ENCODE data around the gene KCNK6.
A peak's percentile ranks its signal among the peaks of the same experiment; 100 is the strongest.

The KCNK6 gene

GRCh38 chr19:38298821-38299680 lies 20.6 kb upstream of the KCNK6 start:
- DNase-seq = no peak

DNA sequence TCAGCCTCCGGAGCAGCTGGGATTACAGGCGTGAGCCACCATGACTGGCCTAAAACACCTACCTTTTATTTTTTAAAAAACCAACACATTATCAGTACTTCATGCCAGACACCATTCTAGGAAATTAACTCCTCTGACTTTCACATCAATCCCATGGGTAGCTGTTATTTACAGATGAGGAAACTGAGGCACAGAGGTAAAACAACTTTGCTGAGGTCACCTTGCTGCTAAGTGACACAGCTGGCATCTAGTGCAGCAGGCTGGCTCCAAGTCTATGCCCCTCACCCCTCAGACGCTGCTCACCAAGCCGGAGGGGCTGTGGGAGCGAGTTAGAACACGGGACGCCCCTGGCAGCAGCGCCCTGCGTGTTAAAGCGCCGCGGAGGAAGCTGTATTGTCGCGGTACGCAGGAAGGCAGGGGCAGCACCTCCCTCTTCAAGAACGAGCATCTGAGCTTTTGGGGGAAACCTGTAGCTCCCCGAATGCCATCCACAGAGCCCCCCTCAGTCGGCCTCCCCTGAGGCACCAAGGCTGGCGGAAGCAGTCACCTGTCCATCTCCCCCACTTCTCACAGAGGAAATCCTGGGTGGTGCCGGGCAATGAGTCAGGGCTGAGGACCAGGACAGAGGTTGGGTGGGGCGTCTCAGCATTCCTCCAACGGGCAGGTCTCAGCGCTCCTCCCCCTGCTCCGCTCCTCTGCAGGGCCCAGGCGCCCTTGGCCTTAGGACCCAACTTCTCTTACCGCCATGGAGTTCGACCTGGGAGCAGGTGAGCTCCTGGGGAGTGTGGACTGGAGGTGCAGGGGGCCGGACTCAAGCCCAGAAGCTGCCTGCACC lies 15.9 kb upstream of the KCNK6 start, which contains the start of gene C19orf33:
Gene C19orf33, plus strand, starts transcription at position 735 of the 835 bp plus-strand sequence. Its CDS starts 11 bp downstream, at position 746.
- DNase-seq = no peak

GRCh38 chr19:38304352-38304865 lies 15.2 kb upstream of the KCNK6 start:
- no peak for DNase-seq

DNA sequence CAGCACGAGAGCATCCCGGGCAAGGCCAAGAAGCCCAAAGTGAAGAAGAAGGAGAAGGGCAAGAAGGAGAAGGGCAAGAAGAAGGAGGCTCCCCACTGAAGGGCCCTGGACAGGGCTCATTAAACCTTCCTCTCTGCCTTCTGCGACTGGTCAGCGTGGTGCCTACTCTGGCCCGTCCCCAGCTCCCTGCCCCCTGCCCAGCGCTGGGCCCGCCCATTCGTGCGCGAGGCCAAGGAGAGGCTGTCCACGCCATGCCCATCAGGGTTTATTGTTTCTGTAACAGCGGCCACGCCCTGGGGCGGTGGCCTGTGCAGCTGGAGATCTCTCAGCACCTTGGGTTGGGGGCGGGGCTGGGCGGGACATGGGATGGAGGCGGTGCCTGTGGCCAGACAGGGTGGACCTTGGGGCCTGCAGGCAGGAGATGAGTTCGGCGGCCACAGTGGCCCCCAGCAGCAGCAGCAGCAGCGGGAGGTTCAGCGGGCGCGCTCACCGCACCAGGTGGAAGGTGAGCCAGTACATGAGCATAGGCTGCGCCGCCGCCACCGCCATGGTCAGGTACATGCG lies 14.7 kb upstream of the KCNK6 start:
- DNase-seq = no peak

DNA sequence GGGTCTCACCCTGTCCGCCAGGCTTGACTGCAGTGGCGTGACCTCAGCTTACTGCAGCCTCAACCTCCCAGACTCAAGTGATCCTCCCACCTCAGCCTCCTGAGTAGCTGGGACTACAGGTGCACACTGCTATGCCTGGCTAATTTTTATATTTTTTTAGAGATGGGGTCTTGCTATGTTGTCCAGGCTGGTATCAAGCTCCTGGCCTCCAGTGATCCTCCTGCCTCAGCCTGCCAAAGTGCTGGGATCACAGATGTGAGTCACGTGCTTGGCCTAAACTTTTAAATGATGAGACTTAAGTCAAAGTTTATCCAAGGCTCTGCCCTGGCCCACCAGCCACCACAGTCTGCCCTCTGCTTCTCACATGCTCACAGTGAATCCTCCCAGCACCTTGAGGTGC lies 13.4 kb upstream of the KCNK6 start:
- no peak for DNase-seq

GRCh38 chr19:38307076-38307475 lies 12.6 kb upstream of the KCNK6 start:
- DNase-seq = no peak

GRCh38 chr19:38307597-38307996 lies 12.0 kb upstream of the KCNK6 start:
- DNase-seq = no peak

- DNase-seq = no peak
Measured at GRCh38 chr19:38308006-38308766, 11.5 kb upstream of the KCNK6 start.

DNA sequence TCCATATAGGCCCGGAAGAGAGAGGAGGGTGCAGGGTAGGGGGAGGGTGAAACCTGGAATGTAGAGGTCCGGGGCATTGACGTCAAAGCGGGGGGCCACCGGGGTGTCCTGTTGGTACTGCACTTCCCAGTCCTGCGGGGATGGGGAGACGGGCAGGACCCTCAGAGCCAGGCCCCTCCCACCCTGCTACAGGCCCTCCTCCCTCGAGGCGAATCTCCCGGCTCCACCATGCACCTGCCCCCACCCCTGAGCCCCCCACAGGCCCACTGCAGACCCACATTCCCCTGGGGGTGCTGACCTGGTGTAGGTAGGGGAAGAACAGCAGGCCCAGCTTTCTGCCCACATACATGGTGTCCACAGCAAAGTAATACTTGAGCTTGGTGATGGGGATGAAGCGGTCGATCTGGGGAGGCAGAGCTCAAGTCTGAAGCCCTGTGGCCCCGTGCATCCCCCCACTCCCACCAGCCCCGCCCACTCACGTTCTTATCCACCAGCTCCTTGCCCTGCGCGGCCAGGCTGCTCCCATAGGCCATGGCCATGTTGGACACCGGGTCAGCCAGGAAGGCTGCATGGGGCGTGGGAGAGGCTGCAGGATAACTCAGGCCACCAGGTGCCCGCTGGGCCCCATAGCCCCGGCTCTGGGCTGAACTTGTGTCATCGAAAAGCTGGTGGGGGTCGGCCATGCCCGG lies 10.6 kb upstream of the KCNK6 start:
- DNase-seq = no peak

DNA sequence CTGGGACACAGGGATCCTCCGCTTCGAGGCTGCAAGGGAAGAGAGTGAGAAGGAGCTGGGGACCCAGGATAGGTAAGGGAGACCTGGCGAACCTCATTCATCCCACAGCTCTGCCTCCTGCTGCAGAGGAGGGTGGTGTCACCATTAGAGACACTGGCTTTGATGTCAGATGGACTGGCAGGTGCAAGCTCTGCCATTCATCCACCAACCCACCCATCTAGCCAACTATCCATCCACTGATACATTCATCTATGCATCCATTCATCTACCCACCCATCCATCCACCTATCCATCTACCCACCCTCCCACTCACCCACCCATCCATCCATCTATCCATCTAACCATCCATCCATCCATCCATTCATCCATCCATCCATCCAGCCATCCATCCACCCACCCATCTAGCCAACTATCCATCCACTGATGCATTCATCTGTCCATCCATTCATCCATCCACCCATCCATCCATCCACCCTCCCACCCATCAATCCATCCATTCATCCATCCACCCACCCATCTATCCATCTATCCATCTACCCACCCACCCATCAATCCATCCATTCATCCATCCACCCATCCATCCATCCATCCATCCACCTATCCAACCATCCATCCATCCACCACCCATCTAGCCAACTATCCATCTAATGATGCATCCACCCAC lies 9.9 kb upstream of the KCNK6 start:
- DNase-seq = no peak

GRCh38 chr19:38310279-38310670 lies 9.4 kb upstream of the KCNK6 start:
- no peak for DNase-seq

GRCh38 chr19:38310986-38311385 lies 8.7 kb upstream of the KCNK6 start:
- DNase-seq = no peak

DNA sequence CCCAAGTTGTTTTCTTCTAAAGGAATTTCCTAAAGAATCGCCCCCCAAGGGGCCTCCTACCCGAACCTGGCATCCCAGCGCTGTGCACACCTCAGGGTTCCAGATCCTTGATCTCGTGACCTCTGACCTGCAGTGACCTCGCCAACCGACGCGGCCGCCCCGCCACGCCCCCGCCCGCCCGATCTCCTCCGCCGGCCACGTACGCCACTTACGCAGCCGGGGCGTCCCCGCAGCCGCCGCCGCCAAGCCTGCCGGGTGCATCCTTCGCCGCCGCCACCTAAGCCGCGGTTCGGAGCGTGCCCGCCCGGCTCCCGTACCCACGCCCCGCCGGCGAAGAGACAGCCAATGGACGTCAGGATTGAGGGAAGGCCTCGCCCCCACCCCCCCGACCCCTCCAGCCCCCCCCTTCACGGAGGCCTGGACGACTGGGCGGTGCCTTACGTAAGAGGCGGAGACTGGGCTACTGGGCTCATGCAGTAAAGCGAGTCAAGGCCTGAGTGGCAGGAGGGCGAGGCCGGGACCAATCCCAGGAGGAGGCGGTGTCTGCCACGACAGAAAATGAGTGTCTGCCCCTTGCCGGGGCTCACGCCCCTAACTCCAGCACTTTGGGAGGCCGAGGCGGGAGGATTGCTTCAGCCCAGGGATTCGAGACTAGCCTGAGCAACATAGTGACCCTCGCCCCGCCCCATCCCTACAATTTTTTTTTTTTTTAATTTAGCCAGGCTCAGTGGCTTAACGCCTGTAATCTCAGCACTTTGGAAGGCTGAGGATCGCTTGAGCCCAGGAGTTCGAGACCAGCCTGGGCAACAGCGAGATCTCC lies 3.8 kb upstream of the KCNK6 start, which contains the start of gene YIF1B:
Gene YIF1B, minus strand, starts transcription at position 291 of the 820 bp plus-strand sequence. Its CDS starts 30 bp downstream, at position 261.
- peak; percentile 92 to 93 for DNase-seq

DNA sequence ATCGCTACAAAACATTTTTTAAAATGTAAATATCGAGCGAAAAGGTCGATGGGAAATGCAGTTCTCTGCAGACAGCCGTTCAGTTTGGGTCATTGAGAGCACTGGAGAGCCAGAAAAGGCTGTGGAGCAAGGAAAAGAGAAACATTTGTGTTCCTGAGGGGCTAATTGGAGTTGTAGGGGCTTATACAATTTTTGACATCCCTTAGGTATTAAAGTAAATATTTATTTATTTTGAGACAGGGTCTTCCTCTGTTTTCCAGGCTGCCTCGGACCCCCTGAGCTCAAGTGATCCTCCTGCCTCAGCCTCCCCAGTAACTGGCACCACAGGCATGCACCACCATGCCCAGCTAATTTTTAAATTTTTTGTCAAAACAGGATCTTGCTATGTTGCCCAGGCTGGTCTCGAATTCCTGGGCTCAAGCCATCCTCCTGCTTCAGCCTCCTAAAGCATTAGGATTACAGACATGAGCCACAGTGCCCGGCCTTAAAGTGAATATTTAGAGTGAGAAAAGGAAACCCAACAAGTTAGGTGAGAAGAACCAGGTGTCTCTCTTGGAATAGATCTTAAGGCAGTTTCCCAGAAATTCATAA lies 3.1 kb upstream of the KCNK6 start:
- DNase-seq = no peak

- DNase-seq = peak; percentile 6 to 12
Measured at GRCh38 chr19:38317104-38317612, 2.5 kb upstream of the KCNK6 start.

GRCh38 chr19:38318660-38319059 lies 985 bp upstream of the KCNK6 start:
- no peak for DNase-seq

DNA sequence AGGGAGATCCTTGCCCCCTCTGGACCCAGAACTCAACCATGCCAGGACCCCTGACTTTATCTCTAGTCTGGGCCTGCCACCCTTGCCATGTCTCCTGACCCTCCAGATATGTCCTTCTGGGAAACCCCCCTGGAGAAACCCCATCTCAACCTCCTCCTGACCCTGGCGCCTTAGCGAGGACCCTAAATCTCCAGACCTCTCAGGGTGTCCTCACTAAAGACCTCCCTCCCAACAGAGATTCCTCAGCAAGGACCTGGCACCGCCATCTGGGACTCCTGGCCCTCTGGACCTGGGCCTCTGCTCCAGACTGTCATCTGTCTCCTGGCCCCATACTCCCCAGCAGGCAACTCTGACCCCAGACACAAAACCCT lies 1.3 kb downstream of the KCNK6 start:
- DNase-seq = no peak

DNA sequence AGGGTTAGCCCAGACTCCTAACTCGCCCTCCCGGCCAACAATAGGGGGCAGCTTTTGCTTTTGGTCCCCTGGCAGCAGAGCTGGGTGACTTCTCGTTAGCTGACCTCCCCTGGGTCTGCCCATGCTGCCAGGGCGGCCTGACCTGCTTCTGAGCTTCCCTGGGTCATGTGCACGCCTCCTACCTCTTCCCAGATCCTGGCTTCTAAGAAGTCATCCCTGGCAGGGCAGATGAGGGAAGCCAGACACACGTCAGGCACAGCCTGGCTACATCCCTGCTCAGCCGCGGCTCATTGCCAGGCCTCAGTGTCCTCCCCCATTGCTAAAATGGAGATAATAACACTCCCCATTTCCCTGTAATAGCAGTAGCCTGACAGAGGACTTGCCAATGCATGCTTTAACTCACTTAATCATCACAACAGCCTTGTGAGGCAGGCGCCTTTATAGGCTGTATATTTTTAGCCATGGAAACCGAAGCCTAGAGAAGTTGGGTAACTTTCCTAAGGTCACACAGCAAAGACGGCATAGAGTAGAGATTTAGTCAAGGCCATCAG lies 2.1 kb downstream of the KCNK6 start:
- DNase-seq = no peak

DNA sequence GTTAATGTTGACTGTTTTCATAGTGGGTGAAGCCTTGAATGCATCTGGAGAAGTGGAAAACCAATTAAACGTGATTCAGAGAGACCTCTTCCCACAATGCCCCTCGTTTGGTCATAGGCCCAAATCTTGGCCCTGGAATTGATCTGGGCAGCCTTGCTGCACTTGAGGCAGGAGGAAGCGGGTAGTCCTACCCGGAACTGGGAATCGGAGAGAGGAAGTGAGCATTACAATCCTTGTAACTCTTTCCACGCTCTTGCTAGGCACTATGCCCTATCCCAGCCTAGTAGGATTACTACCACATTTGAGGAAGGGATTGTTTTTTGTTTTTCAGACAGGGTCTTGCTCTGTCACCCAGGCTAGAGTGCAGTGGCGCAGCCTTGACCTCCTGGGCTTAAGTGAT lies 3.6 kb downstream of the KCNK6 start:
- no peak for DNase-seq
